H9 (cell line): ENCODE measurements around the gene ARHGDIA. TPM values are rescaled to one million over a fixed set of nuclear protein-coding genes. Genes with fewer than 3 reads are reported as not detected.

ENCODE experiments used
- DNase-seq: peaks from one replicate; pipeline ENCODE4 v3.0.0-alpha.2; 2017
- H2AFZ ChIP-seq: one replicate; pipeline ENCODE4 v1.6.1; 2013; ENCODE audit warnings: mild to moderate bottlenecking, low read length, control low read depth, moderate library complexity
- H2AK5ac ChIP-seq: 2 replicates; pipeline ENCODE4 v1.6.1; 2013; ENCODE audit warnings: low read length, control low read depth, mixed read lengths; ENCODE audit not compliant: insufficient read length
- H2BK120ac ChIP-seq: one replicate; pipeline ENCODE4 v1.6.1; 2013; ENCODE audit warnings: low read depth, mild to moderate bottlenecking, low read length, control low read depth, inconsistent platforms; ENCODE audit not compliant: poor library complexity, severe bottlenecking
- H2BK12ac ChIP-seq: 2 replicates; pipeline ENCODE4 v1.6.1; 2013; ENCODE audit warnings: low read length, control low read depth, mixed read lengths, low read depth; ENCODE audit not compliant: insufficient read length
- H2BK15ac ChIP-seq: 2 replicates; pipeline ENCODE4 v1.6.1; 2013; ENCODE audit warnings: low read depth, low read length, control low read depth
- H2BK20ac ChIP-seq: one replicate; pipeline ENCODE4 v1.6.1; 2013; ENCODE audit warnings: low read depth, mild to moderate bottlenecking, low read length, control low read depth, inconsistent platforms; ENCODE audit not compliant: poor library complexity, severe bottlenecking
- H2BK5ac ChIP-seq: 2 replicates; pipeline ENCODE4 v1.6.1; 2013; ENCODE audit warnings: low read length, control low read depth, mixed read lengths; ENCODE audit not compliant: insufficient read length
- H3K14ac ChIP-seq: 2 replicates; pipeline ENCODE4 v1.6.1; 2013; ENCODE audit warnings: low read length, control low read depth; ENCODE audit not compliant: insufficient read depth
- H3K18ac ChIP-seq: 2 replicates; pipeline ENCODE4 v1.6.1; 2013; ENCODE audit warnings: low read depth, mild to moderate bottlenecking, mixed read lengths, low read length, control low read depth; ENCODE audit not compliant: insufficient read length
- H3K23ac ChIP-seq: 2 replicates; pipeline ENCODE4 v1.6.1; 2013; ENCODE audit warnings: low read length, control low read depth, mixed read lengths, low read depth; ENCODE audit not compliant: insufficient read length
- H3K23me2 ChIP-seq: 2 replicates; pipeline ENCODE4 v1.6.1; 2013; ENCODE audit warnings: low read depth, mild to moderate bottlenecking, mixed read lengths, low read length, control low read depth; ENCODE audit not compliant: insufficient read length, poor library complexity, severe bottlenecking
- H3K27ac ChIP-seq: 2 replicates; pipeline ENCODE4 v1.5.1; 2013; ENCODE audit warnings: low read length, control low read depth, mixed read lengths, low read depth; ENCODE audit not compliant: insufficient read length
- H3K27me3 ChIP-seq: 2 replicates; pipeline ENCODE4 v1.6.1; 2013; ENCODE audit warnings: low read length, control low read depth, inconsistent platforms; ENCODE audit not compliant: insufficient read depth
- H3K4ac ChIP-seq: 2 replicates; pipeline ENCODE4 v1.6.1; 2013; ENCODE audit warnings: low read depth, mild to moderate bottlenecking, control low read depth, inconsistent platforms, low read length, moderate library complexity
- H3K4me1 ChIP-seq: 2 replicates; pipeline ENCODE4 v1.6.1; 2013; ENCODE audit warnings: low read length, control low read depth, inconsistent platforms; ENCODE audit not compliant: insufficient read depth
- H3K4me2 ChIP-seq: 2 replicates; pipeline ENCODE4 v1.6.1; 2013; ENCODE audit warnings: low read length, control low read depth, mixed read lengths; ENCODE audit not compliant: insufficient read length, insufficient read depth
- H3K56ac ChIP-seq: 2 replicates; pipeline ENCODE4 v1.6.1; 2013; ENCODE audit warnings: low read depth, mild to moderate bottlenecking, mixed read lengths, low read length, control low read depth; ENCODE audit not compliant: insufficient read length
- H3K79me1 ChIP-seq: 2 replicates; pipeline ENCODE4 v1.6.1; 2013; ENCODE audit warnings: low read depth, mild to moderate bottlenecking, moderate library complexity, low read length, control low read depth, inconsistent platforms; ENCODE audit not compliant: insufficient read depth, poor library complexity, severe bottlenecking
- H3K79me2 ChIP-seq: 2 replicates; pipeline ENCODE4 v1.6.1; 2013; ENCODE audit warnings: low read length, control low read depth, inconsistent platforms; ENCODE audit not compliant: insufficient read depth
- H3K9ac ChIP-seq: 2 replicates; pipeline ENCODE4 v1.6.1; 2013; ENCODE audit warnings: low read length, control low read depth, mixed read lengths; ENCODE audit not compliant: insufficient read length; ENCODE audit errors: extremely low read depth
- H3K9me3 ChIP-seq: one replicate; pipeline ENCODE4 v1.6.1; 2013; ENCODE audit warnings: low read depth, low read length, inconsistent platforms; ENCODE audit not compliant: control insufficient read depth
- H3T11ph ChIP-seq: one replicate; pipeline ENCODE4 v1.6.1; 2013; ENCODE audit warnings: mild to moderate bottlenecking, low read length, control low read depth, inconsistent platforms
- H4K20me1 ChIP-seq: one replicate; pipeline ENCODE4 v1.6.1; 2013; ENCODE audit not compliant: control insufficient read depth, insufficient read length, insufficient read depth
- H4K5ac ChIP-seq: 2 replicates; pipeline ENCODE4 v1.6.1; 2013; ENCODE audit warnings: low read depth, mild to moderate bottlenecking, mixed read lengths, low read length, control low read depth; ENCODE audit not compliant: insufficient read length
- H4K8ac ChIP-seq: replicated peaks from 2 replicates; pipeline ENCODE4 v1.6.1; 2013; ENCODE audit warnings: low read length, control low read depth, mixed read lengths, low read depth; ENCODE audit not compliant: insufficient read length
- H4K91ac ChIP-seq: 2 replicates; pipeline ENCODE4 v1.6.1; 2013; ENCODE audit warnings: low read depth, mild to moderate bottlenecking, moderate library complexity, mixed read lengths, low read length, control low read depth; ENCODE audit not compliant: insufficient read length
- H3K27ac Mint-ChIP-seq, 3 experiments: 2 replicates in 2 of 3; 3 replicates in 1 of 3; pipeline ENCODE4 v1.8.0; 2020 to 2021; ENCODE audit warnings: mixed read lengths in 3 of 3, mild to moderate bottlenecking in 1 of 3, moderate library complexity in 1 of 3
- H3K27me3 Mint-ChIP-seq: 2 replicates; pipeline ENCODE4 v1.8.0; 2021; ENCODE audit warnings: low read depth, mild to moderate bottlenecking, moderate library complexity, mixed read lengths
- H3K36me3 Mint-ChIP-seq, 3 experiments: 2 replicates in 2 of 3; 3 replicates in 1 of 3; pipeline ENCODE4 v1.8.0; 2020 to 2021; ENCODE audit warnings: low read depth in 3 of 3, mixed read lengths in 3 of 3; ENCODE audit not compliant: insufficient read depth in 1 of 3
- H3K4me1 Mint-ChIP-seq, 2 experiments: 2 replicates each; pipeline ENCODE4 v1.8.0; 2020; ENCODE audit warnings: mixed read lengths in 2 of 2
- H3K4me3 Mint-ChIP-seq, 2 experiments: 2 replicates in 1 of 2; 3 replicates in 1 of 2; pipeline ENCODE4 v1.8.0; 2020 to 2021; ENCODE audit warnings: mild to moderate bottlenecking in 2 of 2, mixed read lengths in 2 of 2, moderate library complexity in 1 of 2
- H3K9me3 Mint-ChIP-seq, 2 experiments: 2 replicates in 1 of 2; 3 replicates in 1 of 2; pipeline ENCODE4 v1.8.0; 2020; ENCODE audit warnings: mild to moderate bottlenecking in 2 of 2, mixed read lengths in 2 of 2, moderate library complexity in 1 of 2
- CTCF ChIP-seq: fragments of 200-600 bp; sonication (generic); conservative IDR thresholded peaks from 3 replicates; pipeline ENCODE4 v1.8.0; 2021; ENCODE audit warnings: antibody characterized with exemption, mild to moderate bottlenecking
- WGBS: extraction: QIAGEN DNeasy Blood & Tissue Kit; methylation state at CpG from one replicate; pipeline ENCODE4 v1.1.7; 2013; ENCODE audit warnings: missing lambda C conversion rate, low lambda C conversion rate, mixed read lengths; ENCODE audit not compliant: insufficient read length; ENCODE audit errors: extremely low coverage; 5-methylcytosine and 5-hydroxymethylcytosine counted together
- total RNA-seq: library from RNA; stranded (reverse); gene quantifications from 2 replicates; pipeline ENCODE4 v1.2.1, GENCODE V29; 2021

The ARHGDIA gene
- total RNA-seq, 1 experiment from 2014 or later = 247 TPM

- no peak overlapping the region for H3K56ac ChIP-seq
- no peak overlapping the region for H3T11ph ChIP-seq
- peaks cover 11 to 18% of the 10 kb centered on the region in 2 experiments for H3K4me1 Mint-ChIP-seq
- peaks cover 3% of the 10 kb centered on the region; the same call in 1 of the 2 replicates for H3K4me1 ChIP-seq
- peaks cover 0 to 5% (median 4%) of the 10 kb centered on the region in 3 experiments; a peak in 4 of 7 replicates for H3K36me3 Mint-ChIP-seq
- no peak overlapping the region for H2BK20ac ChIP-seq
- TF ChIP-seq CTCF = no peak
- H3K4me2 ChIP-seq = no peak overlapping the region
- peaks cover 2% of the 10 kb centered on the region; the same call in 1 of the 2 replicates for H3K79me2 ChIP-seq
- H4K5ac ChIP-seq = no peak overlapping the region
- H3K4ac ChIP-seq = no peak overlapping the region
- no peak overlapping the region for H2BK15ac ChIP-seq
- no peak overlapping the region for H3K4me3 Mint-ChIP-seq
- no peak overlapping the region for H3K27ac ChIP-seq
- H3K27me3 ChIP-seq = no peaks in the 10 kb centered on the region
- H3K9me3 Mint-ChIP-seq = no peaks in the 10 kb centered on the region
- no peak overlapping the region for H3K18ac ChIP-seq
- no peak overlapping the region for H2BK5ac ChIP-seq
- H2BK12ac ChIP-seq = no peak overlapping the region
- H3K27me3 Mint-ChIP-seq = no peaks in the 10 kb centered on the region; the same call in 1 of the 2 replicates
- no peak overlapping the region for H4K8ac ChIP-seq
- no peaks in the 10 kb centered on the region for H3K9me3 ChIP-seq
- H3K79me1 ChIP-seq = peaks cover 3% of the 10 kb centered on the region
- DNase-seq = no peak
- no peak overlapping the region for H2BK120ac ChIP-seq
- no peaks in the 10 kb centered on the region for H3K23me2 ChIP-seq
- H3K27ac Mint-ChIP-seq = no peak overlapping the region
- no CpG with 5 or more reads among the region's 11 CpGs for WGBS
- H3K23ac ChIP-seq = no peak overlapping the region
- H3K9ac ChIP-seq = no peak overlapping the region
- H2AFZ ChIP-seq = no peak overlapping the region
- H3K14ac ChIP-seq = no peak overlapping the region; the same call in 1 of the 2 replicates
- no peak overlapping the region for H4K91ac ChIP-seq
- H4K20me1 ChIP-seq = no peaks in the 10 kb centered on the region
- H2AK5ac ChIP-seq = no peak overlapping the region
Observed at GRCh38 chr17:81824595-81824994, 46.5 kb downstream of the ARHGDIA start.
